ENCODE measurements around the gene GUF1.

DNA sequence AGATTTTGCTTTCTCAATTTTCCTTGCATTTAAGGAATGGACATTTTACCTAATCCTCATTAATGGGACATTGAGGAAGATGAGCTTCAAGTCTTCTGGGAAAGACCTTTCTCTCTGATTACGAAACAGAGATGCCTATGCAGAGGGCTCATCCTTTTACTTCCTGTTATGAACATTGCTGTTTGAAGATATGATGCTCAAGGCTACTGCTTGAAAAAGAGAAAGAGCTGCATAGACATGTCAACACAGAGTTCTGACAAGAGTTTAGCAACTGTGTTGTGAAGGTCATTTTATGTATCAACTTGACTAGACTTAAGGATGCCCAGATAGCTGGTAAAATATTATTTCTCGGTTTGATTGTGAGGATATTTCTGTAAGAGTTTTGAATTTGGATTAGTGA is 62.0 kb downstream of the GUF1 start:
- TF ChIP-seq, protein P1, sequence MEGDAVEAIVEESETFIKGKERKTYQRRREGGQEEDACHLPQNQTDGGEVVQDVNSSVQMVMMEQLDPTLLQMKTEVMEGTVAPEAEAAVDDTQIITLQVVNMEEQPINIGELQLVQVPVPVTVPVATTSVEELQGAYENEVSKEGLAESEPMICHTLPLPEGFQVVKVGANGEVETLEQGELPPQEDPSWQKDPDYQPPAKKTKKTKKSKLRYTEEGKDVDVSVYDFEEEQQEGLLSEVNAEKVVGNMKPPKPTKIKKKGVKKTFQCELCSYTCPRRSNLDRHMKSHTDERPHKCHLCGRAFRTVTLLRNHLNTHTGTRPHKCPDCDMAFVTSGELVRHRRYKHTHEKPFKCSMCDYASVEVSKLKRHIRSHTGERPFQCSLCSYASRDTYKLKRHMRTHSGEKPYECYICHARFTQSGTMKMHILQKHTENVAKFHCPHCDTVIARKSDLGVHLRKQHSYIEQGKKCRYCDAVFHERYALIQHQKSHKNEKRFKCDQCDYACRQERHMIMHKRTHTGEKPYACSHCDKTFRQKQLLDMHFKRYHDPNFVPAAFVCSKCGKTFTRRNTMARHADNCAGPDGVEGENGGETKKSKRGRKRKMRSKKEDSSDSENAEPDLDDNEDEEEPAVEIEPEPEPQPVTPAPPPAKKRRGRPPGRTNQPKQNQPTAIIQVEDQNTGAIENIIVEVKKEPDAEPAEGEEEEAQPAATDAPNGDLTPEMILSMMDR (IDR thresholded peaks at IDR 0.05): no peak
- TF ChIP-seq POLR2A (IDR thresholded peaks at IDR 0.05): no peak
- TF ChIP-seq POLR2AphosphoS5 (IDR thresholded peaks at IDR 0.05): no peak
